ENCODE data around the gene CEP41.

The CEP41 gene

DNA sequence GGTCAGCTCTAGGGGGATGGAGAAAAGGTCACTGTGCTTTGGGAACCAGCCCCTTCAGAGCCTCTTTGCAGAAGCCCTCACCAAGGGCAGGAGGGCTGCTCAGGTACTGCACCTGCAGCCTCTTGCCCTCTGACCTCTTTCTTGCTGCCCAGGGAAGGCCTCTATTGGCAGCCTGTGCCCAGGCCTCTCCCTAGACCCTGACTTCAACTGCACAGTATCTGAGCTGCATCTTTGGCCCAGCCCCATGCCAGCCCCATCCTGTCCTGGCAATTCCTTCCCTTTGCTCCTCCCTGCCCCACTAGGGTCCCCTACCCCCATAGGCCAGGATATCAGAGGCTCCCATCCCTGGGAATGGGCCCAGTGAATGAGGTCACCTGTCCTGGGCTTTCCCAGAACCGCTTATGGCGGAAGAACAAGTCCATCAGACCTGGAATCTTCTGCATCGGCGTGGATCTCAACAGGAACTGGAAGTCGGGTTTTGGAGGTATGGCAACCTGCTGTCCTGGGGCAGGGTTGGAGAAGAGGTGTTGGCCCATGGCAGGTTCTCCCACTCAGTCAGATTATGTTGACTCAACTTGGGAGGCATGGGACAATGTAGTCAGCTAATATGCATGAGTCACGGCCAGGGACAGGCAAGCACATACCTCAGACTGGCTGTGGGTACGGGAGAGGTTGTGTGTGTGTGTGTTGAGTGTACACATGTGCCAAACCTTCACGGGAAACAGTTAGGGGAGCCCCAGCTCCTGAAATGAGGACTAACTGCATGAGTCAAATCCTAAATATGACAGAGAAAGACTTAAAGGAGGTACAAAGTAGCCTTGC is 77.6 kb downstream of the CEP41 start:
- H3K27ac ChIP-seq (replicated peaks), result no peak overlapping the region
- no peak for DNase-seq (ENCODE audit: low read depth in 1 of 2, low spot score in 1 of 2)
- no peaks in the 10 kb centered on the region for H3K27me3 ChIP-seq (ENCODE audit: insufficient read depth, poor library complexity, severe bottlenecking)
- no peak overlapping the region for H3K4me3 ChIP-seq (replicated peaks; ENCODE audit: insufficient read depth, low read length)
- TF ChIP-seq POLR2AphosphoS5 (IDR thresholded peaks at IDR 0.05; ENCODE audit: low read depth) (no peak), SPI1 (IDR thresholded peaks at IDR 0.05; ENCODE audit: borderline replicate concordance, low read depth) (no peak), GABPA (IDR thresholded peaks at IDR 0.05; ENCODE audit: low read depth) (no peak)
- TF ChIP-seq, protein P1, sequence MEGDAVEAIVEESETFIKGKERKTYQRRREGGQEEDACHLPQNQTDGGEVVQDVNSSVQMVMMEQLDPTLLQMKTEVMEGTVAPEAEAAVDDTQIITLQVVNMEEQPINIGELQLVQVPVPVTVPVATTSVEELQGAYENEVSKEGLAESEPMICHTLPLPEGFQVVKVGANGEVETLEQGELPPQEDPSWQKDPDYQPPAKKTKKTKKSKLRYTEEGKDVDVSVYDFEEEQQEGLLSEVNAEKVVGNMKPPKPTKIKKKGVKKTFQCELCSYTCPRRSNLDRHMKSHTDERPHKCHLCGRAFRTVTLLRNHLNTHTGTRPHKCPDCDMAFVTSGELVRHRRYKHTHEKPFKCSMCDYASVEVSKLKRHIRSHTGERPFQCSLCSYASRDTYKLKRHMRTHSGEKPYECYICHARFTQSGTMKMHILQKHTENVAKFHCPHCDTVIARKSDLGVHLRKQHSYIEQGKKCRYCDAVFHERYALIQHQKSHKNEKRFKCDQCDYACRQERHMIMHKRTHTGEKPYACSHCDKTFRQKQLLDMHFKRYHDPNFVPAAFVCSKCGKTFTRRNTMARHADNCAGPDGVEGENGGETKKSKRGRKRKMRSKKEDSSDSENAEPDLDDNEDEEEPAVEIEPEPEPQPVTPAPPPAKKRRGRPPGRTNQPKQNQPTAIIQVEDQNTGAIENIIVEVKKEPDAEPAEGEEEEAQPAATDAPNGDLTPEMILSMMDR (IDR thresholded peaks at IDR 0.05; ENCODE audit: insufficient read depth, low read length), result no peak
- TF ChIP-seq, protein P2, sequence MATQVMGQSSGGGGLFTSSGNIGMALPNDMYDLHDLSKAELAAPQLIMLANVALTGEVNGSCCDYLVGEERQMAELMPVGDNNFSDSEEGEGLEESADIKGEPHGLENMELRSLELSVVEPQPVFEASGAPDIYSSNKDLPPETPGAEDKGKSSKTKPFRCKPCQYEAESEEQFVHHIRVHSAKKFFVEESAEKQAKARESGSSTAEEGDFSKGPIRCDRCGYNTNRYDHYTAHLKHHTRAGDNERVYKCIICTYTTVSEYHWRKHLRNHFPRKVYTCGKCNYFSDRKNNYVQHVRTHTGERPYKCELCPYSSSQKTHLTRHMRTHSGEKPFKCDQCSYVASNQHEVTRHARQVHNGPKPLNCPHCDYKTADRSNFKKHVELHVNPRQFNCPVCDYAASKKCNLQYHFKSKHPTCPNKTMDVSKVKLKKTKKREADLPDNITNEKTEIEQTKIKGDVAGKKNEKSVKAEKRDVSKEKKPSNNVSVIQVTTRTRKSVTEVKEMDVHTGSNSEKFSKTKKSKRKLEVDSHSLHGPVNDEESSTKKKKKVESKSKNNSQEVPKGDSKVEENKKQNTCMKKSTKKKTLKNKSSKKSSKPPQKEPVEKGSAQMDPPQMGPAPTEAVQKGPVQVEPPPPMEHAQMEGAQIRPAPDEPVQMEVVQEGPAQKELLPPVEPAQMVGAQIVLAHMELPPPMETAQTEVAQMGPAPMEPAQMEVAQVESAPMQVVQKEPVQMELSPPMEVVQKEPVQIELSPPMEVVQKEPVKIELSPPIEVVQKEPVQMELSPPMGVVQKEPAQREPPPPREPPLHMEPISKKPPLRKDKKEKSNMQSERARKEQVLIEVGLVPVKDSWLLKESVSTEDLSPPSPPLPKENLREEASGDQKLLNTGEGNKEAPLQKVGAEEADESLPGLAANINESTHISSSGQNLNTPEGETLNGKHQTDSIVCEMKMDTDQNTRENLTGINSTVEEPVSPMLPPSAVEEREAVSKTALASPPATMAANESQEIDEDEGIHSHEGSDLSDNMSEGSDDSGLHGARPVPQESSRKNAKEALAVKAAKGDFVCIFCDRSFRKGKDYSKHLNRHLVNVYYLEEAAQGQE (IDR thresholded peaks at IDR 0.05; ENCODE audit: insufficient replicate concordance, low read depth), result no peak

DNA sequence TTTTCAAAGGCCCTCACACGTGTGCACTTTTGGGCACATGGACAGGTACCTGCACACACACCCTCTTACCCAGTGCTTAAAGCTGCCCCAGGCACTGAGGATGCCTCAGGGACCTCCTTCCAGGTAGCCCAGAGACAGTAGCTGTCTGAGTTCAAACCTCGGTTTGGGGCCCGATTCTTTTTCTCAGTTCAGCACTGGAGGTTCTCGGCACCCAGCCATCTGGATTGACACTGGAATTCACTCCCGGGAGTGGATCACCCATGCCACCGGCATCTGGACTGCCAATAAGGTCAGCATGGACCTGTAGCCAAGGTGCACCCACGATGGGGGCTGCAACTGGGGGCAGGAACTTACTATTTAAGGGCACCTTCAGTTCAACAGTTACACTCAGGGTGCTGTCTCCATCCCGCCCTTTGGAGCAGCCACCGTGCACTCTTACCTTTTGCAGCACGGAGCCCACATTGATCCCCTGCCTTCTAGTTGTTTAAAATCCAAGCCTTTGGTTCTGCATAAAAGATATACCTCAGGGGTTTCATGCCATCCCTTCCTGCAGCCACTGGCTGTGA is 78.5 kb downstream of the CEP41 start:
- Histone ChIP-seq H3K27ac (replicated peaks) (no peak overlapping the region), H3K4me3 (replicated peaks; ENCODE audit: insufficient read depth, low read length) (no peak overlapping the region), H3K27me3 (ENCODE audit: insufficient read depth, poor library complexity, severe bottlenecking) (no peaks in the 10 kb centered on the region)
- TF ChIP-seq POLR2AphosphoS5 (IDR thresholded peaks at IDR 0.05; ENCODE audit: low read depth), result no peak
- TF ChIP-seq, protein P1 (IDR thresholded peaks at IDR 0.05; ENCODE audit: insufficient read depth, low read length), result no peak
- TF ChIP-seq, protein P2 (IDR thresholded peaks at IDR 0.05; ENCODE audit: insufficient replicate concordance, low read depth), result no peak
- no peak for DNase-seq (ENCODE audit: low read depth in 1 of 2, low spot score in 1 of 2)

DNA sequence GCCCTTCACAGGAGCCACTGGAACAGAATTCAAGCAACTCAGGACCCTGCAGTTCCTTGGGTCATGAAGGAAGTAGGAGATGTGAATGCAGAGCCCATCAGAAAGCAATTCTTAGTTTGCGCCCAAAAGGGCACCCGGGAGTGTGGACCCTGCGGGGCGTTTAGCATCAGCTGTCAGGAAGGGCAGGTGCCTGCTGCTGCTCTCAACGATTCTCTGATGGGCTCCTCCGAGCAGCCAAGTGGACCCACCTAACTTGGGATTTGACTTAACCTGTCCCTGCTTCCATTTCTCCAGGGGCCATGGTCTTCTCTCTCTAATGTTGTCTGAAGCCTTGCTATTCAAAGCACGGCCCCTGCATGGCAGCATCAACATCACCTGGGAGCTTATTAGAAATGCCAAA is 79.1 kb downstream of the CEP41 start:
- TF ChIP-seq POLR2AphosphoS5 (IDR thresholded peaks at IDR 0.05; ENCODE audit: low read depth) (no peak), SPI1 (IDR thresholded peaks at IDR 0.05; ENCODE audit: borderline replicate concordance, low read depth) (no peak), GABPA (IDR thresholded peaks at IDR 0.05; ENCODE audit: low read depth) (no peak)
- TF ChIP-seq, protein P1 (IDR thresholded peaks at IDR 0.05; ENCODE audit: insufficient read depth, low read length), result no peak
- TF ChIP-seq, protein P2 (IDR thresholded peaks at IDR 0.05; ENCODE audit: insufficient replicate concordance, low read depth), result no peak
- no peak overlapping the region for H3K4me3 ChIP-seq (replicated peaks; ENCODE audit: insufficient read depth, low read length)
- no peaks in the 10 kb centered on the region for H3K27me3 ChIP-seq (ENCODE audit: insufficient read depth, poor library complexity, severe bottlenecking)
- DNase-seq (ENCODE audit: low read depth in 1 of 2, low spot score in 1 of 2), result no peak
- H3K27ac ChIP-seq (replicated peaks), result no peak overlapping the region
